ENCODE results near the gene CHRNA7.
"Not testable (repeated sequence)": the region's sequence is repeated elsewhere in the genome, so short reads cannot be mapped to it uniquely, and the experiment has no call there.

- not testable (repeated sequence) for TF ChIP-seq CTCF, POLR2A (IDR thresholded peaks at IDR 0.05)
Observed at GRCh38 chr15:32162143-32162542, 131.8 kb downstream of the CHRNA7 start.
